SK-N-SH treated with all-trans-retinoic acid at 6 μM for 48 hours (cell line): ENCODE results near the gene CST3.

Experiments
- ATAC-seq: fragments of 200-7000 bp; cut with Tn5 transposase; 3 replicates; pipeline ENCODE4 v1.9.1; 2020; ENCODE audit warnings: mild to moderate bottlenecking, moderate library complexity
- ARNTL ChIP-seq: fragments of 450-650 bp; formaldehyde crosslinking; IDR thresholded peaks from 2 replicates; pipeline ENCODE4 v1.5.0; 2020; ENCODE audit warnings: low read depth, mild to moderate bottlenecking, moderate library complexity, borderline replicate concordance
- BACH2 ChIP-seq: fragments of 250-450 bp; sonication (Bioruptor Pico); IDR thresholded peaks from 2 replicates; pipeline ENCODE4 v1.9.0; 2021; ENCODE audit warnings: mild to moderate bottlenecking, borderline replicate concordance
- CREB5 ChIP-seq: fragments of 250-450 bp; sonication (Bioruptor Pico); IDR thresholded peaks from 2 replicates; pipeline ENCODE4 v1.5.1; 2020; ENCODE audit warnings: low read depth, mild to moderate bottlenecking, moderate library complexity
- CSDC2 ChIP-seq: fragments of 250-450 bp; sonication (Bioruptor Pico); IDR thresholded peaks from 2 replicates; pipeline ENCODE4 v1.5.0; 2020; ENCODE audit warnings: mild to moderate bottlenecking, moderate library complexity
- CSRNP3 ChIP-seq: fragments of 250-450 bp; sonication (Bioruptor Pico); IDR thresholded peaks from 2 replicates; pipeline ENCODE4 v1.5.1; 2021; ENCODE audit warnings: mild to moderate bottlenecking, moderate library complexity
- ESRRG ChIP-seq: fragments of 250-450 bp; sonication (Bioruptor Pico); IDR thresholded peaks from 2 replicates; pipeline ENCODE4 v1.6.1; 2021; ENCODE audit warnings: mild to moderate bottlenecking
- GLIS3 ChIP-seq: fragments of 250-450 bp; sonication (Bioruptor Pico); IDR thresholded peaks from 2 replicates; pipeline ENCODE4 v1.5.0; 2020; ENCODE audit warnings: mild to moderate bottlenecking, moderate library complexity
- ISL1 ChIP-seq: fragments of 250-450 bp; sonication (Bioruptor Pico); IDR thresholded peaks from 2 replicates; pipeline ENCODE4 v2.1.2; 2022; ENCODE audit warnings: mild to moderate bottlenecking, moderate library complexity
- OSR1 ChIP-seq: fragments of 250-450 bp; sonication (Bioruptor Pico); IDR thresholded peaks from 2 replicates; pipeline ENCODE4 v1.8.0; 2022; ENCODE audit warnings: moderate library complexity, mild to moderate bottlenecking, inconsistent platforms
- PATZ1 ChIP-seq: fragments of 250-450 bp; sonication (Bioruptor Pico); IDR thresholded peaks from 2 replicates; pipeline ENCODE4 v1.8.0; 2020; ENCODE audit warnings: mild to moderate bottlenecking, moderate library complexity, borderline replicate concordance
- POU6F1 ChIP-seq: fragments of 250-450 bp; sonication (Bioruptor Pico); IDR thresholded peaks from 2 replicates; pipeline ENCODE4 v1.8.0; 2021; ENCODE audit warnings: low read depth, mild to moderate bottlenecking, moderate library complexity, borderline replicate concordance
- PPARA ChIP-seq: fragments of 250-450 bp; sonication (Bioruptor Pico); IDR thresholded peaks from 2 replicates; pipeline ENCODE4 v1.5.0; 2020; ENCODE audit warnings: mild to moderate bottlenecking, borderline replicate concordance
- RARB ChIP-seq: fragments of 250-450 bp; sonication (Bioruptor Pico); IDR thresholded peaks from 2 replicates; pipeline ENCODE4 v1.8.0; 2021; ENCODE audit warnings: mild to moderate bottlenecking, moderate library complexity
- SNAI2 ChIP-seq: fragments of 250-450 bp; sonication (Bioruptor Pico); IDR thresholded peaks from 2 replicates; pipeline ENCODE4 v1.5.0; 2020; ENCODE audit warnings: mild to moderate bottlenecking, moderate library complexity
- TCF4 ChIP-seq: fragments of 250-450 bp; sonication (Bioruptor Pico); IDR thresholded peaks from 2 replicates; pipeline ENCODE4 v1.8.0; 2021; ENCODE audit warnings: mild to moderate bottlenecking, moderate library complexity, borderline replicate concordance
- TSHZ2 ChIP-seq: fragments of 250-450 bp; sonication (Bioruptor Pico); IDR thresholded peaks from 2 replicates; pipeline ENCODE4 v1.5.0; 2020; ENCODE audit warnings: mild to moderate bottlenecking, moderate library complexity
- ZC3H10 ChIP-seq: fragments of 250-450 bp; sonication (Bioruptor Pico); IDR thresholded peaks from 2 replicates; pipeline ENCODE4 v1.5.1; 2021; ENCODE audit warnings: mild to moderate bottlenecking, moderate library complexity
- ZFP30 ChIP-seq: fragments of 450-650 bp; formaldehyde crosslinking; IDR thresholded peaks from 2 replicates; pipeline ENCODE4 v1.5.0; 2022; ENCODE audit warnings: mild to moderate bottlenecking, moderate library complexity
- ZNF565 ChIP-seq: fragments of 450-650 bp; formaldehyde crosslinking; conservative IDR thresholded peaks from 2 replicates; pipeline ENCODE4 v1.5.0; 2020; ENCODE audit warnings: low read depth, mild to moderate bottlenecking, moderate library complexity
- ZNF8 ChIP-seq: fragments of 450-650 bp; formaldehyde crosslinking; IDR thresholded peaks from 2 replicates; pipeline ENCODE4 v1.5.0; 2020; ENCODE audit warnings: mild to moderate bottlenecking, moderate library complexity

The CST3 gene

GRCh38 chr20:23634985-23635767, 2.6 kb downstream of the CST3 start:
- TF ChIP-seq PPARA (no peak), ESRRG (CRISPR knock-in tag) (no peak), CSDC2 (CRISPR knock-in tag) (no peak), BACH2 (no peak), GLIS3 (CRISPR knock-in tag) (no peak), ZNF565 (CRISPR knock-in tag) (no peak), CREB5 (CRISPR knock-in tag) (no peak), ZFP30 (no peak), TCF4 (CRISPR knock-in tag) (no peak), OSR1 (CRISPR knock-in tag) (no peak), RARB (CRISPR knock-in tag) (no peak), ARNTL (no peak), ZC3H10 (CRISPR knock-in tag) (no peak), SNAI2 (CRISPR knock-in tag) (no peak), POU6F1 (CRISPR knock-in tag) (no peak)
- ATAC-seq = no peak

GRCh38 chr20:23634044-23634801, 3.5 kb downstream of the CST3 start:
- TF ChIP-seq POU6F1 (CRISPR knock-in tag) = no peak
- TF ChIP-seq ZFP30 = no peak
- no peak for TF ChIP-seq CSDC2 (CRISPR knock-in tag)
- TF ChIP-seq TSHZ2 = no peak
- no peak for TF ChIP-seq RARB (CRISPR knock-in tag)
- TF ChIP-seq ZNF8 (CRISPR knock-in tag) = no peak
- no peak for ATAC-seq

GRCh38 chr20:23632711-23633573, 4.8 kb downstream of the CST3 start:
- no peak for ATAC-seq
- TF ChIP-seq PATZ1 (CRISPR knock-in tag) (no peak), ZC3H10 (CRISPR knock-in tag) (no peak), RARB (CRISPR knock-in tag) (no peak), POU6F1 (CRISPR knock-in tag) (no peak), CSDC2 (CRISPR knock-in tag) (no peak), SNAI2 (CRISPR knock-in tag) (no peak), CSRNP3 (CRISPR knock-in tag) (no peak), GLIS3 (CRISPR knock-in tag) (no peak), ISL1 (CRISPR knock-in tag) (no peak), ZFP30 (no peak), CREB5 (CRISPR knock-in tag) (no peak), OSR1 (CRISPR knock-in tag) (no peak)
